Measurements from ENCODE around the gene ADCY3. TPM values are rescaled to one million over a fixed set of nuclear protein-coding genes. Genes with fewer than 3 reads are reported as not detected.
A peak's percentile ranks its signal among the peaks of the same experiment; 100 is the strongest.

ADCY3 gene
- polyA plus RNA-seq, 3 donors: 16.4 to 120 (median 96.4) TPM

DNA sequence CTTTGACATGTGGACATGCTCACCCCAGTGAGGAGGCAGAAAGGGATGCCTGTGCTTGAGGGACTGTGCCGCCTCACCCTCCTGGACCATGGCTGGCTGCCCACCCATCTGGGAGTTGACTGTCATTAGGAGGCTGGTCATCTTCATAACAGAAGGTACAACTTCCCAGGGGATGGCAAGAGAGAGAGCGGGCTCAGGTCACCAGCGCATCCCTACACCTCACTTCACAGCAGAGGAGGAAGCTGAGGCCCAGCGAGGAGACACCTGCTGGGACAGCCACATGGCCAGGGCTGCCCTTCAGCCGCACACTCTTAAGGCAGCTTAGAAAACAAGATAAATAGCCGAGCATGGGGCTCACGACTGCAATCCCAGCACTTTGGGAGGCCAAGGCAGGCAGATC lies 59.4 kb downstream of the ADCY3 start:
- WGBS, 3 donors: 93 to 96% (median 93%) methylated on average over 7 of the region's 7 CpGs
- H3K27ac ChIP-seq (ENCODE audit: low read depth, low read length): no peak overlapping the region

DNA sequence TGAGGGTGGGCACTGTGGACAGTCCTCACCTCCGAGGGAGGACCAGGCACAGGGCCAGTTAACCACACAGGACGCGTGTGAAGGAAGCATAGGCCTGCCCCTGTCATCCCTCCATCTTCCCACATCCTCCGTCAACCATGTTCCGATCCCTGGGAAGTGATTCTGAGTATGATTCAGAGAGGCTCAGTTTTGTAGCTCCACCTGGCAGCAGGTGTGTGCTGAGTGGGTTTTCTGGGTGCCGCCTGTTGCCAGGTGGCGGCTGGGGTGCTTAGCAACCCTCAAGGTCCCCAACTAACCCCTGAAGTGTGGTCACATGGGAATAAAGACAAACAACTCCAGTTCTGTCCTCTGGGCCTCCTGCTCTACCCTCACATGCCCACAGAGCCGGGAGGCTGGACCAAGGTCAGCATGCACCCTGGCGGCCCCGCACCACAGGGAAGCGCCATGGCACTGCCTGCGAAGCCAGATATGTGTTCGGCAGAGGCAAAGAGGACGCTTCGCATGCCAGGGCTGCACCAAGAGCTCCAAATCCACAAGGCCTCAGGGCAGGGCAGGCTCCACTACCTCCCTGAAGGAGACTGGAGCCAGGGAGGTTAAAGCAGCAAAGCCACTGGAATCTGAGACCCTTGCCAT lies 60.0 kb downstream of the ADCY3 start:
- H3K27ac ChIP-seq (ENCODE audit: low read depth, low read length): no peak overlapping the region
- 82 to 94% (median 93%) methylated on average over 15 of the region's 15 CpGs for WGBS, 3 donors

DNA sequence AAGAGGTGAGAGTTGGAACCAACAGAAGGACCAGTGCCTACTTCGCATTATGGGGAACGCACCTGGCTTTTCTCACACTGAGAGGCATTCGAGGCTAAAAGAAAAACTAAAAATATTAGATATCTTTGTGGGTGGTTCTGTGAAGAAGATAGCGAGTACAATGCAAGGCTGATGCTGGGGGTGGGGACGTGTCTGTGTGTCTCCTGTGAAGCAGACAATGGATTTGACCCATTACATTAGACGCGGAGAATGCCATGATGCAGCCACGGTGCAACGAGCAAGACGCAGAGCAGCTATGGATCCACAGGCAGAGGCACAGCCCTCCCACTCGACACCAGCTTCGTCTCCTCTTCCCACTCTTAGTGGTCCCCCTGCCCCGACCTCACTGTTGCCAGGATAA lies 61.0 kb downstream of the ADCY3 start:
- no peak overlapping the region for H3K27ac ChIP-seq (ENCODE audit: low read depth, low read length)

DNA sequence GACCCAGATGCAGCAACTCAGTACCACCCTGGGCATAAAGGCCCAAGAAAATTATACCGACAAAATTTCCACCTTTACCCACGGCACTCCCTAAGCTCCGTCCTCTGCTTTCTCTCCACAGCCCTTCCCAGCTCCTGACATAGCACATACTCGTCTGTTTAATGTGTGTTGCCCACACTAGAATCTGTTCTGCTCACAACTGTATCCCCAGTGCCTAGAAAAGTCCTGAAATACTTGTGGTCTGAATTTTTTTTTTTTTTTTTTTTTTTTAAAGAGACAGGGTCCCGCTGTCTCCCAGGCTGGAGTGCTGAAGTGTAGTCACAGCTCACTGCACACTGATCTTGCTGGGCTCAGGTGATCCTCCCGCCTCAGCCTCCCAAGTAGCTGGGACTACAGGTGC lies 62.3 kb downstream of the ADCY3 start:
- WGBS, 3 donors: 89 to 99% (median 91%) methylated on average over 6 of the region's 6 CpGs
- no peak overlapping the region for H3K27ac ChIP-seq (ENCODE audit: low read depth, low read length)

More for the DNA sequence above, 61.0 kb downstream of the ADCY3 start:
- 91 to 97% (median 94%) methylated on average over 13 of the region's 13 CpGs for WGBS, 3 donors

DNA sequence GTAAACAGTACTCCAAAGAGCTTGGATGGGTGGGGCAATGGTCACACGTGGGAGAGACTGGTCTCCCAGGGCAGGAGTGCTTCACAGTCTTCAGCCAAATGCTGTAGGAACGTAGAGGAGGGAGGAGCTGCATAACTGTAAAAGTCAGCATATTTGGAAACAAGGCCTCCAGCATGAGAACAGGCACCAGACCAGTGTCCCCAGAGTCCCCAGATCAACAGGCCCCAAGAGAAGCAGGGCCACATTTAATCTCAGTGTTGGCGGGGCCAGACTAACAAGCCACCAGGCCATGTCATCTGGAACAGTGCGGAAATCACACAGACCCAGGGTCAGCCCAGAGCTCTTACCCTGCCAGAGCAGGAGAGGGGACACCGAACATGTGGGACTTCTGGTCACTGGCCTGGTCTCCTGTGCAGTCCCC lies 63.2 kb downstream of the ADCY3 start:
- no peak overlapping the region for H3K27ac ChIP-seq (ENCODE audit: low read depth, low read length)

DNA sequence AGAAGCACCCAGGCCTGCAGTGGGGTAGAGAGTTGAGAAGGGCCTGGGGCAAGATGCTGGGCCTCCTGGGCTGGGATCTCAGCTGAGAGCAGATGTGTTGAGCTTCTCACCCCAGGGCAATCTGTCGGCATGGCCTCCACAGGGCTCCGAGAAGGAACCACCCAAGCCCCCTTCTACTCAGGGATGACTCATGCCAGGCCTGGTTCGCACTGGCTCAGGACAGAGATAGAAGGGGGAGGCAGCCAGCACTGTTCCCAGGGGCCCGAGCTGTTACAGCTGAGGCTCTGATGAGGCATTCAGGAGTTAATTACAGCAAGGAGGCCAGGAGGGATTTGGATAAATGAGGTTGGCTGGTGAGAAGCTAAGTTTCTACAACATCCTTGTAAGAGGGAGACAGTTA lies 64.3 kb downstream of the ADCY3 start:
- WGBS, 3 donors: 51 to 68% (median 60%) methylated on average over 4 of the region's 4 CpGs
- H3K27ac ChIP-seq (ENCODE audit: low read depth, low read length): no peak overlapping the region

More for the DNA sequence above, 63.2 kb downstream of the ADCY3 start:
- WGBS, 3 donors: 66 to 73% (median 72%) methylated on average over 5 of the region's 5 CpGs

DNA sequence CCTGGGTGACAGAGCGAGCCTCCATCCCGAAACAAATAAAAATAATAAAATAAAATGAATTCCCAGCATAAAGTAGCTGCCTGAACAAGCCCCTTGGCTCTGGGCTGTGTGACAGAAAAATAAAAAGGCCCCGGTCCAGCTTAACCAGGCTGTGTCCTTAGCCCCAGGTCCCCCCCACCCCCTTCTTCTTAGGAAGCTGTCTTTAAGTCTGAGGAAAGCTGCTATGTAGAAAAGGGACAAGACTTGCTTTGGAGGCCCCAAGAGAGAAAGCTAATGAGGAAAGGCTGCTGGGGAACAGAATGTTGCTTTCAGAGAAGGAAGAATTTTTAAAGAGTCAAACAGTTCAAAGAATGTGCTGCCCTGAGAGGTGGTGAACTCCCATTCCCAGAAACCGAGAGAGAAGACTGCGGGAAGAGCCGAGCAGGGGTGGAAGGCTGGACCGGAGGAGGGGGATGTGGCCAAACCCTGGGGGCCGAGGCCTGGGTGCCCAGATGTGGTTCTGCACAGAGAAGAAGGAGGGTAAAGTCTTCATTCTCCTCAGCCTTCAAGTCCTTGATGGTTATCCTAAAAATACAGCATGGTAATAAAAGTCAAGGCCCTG lies 64.9 kb downstream of the ADCY3 start:
- 68 to 85% (median 73%) methylated on average over 8 of the region's 8 CpGs for WGBS, 3 donors
- H3K27ac ChIP-seq (ENCODE audit: low read depth, low read length): no peak overlapping the region

DNA sequence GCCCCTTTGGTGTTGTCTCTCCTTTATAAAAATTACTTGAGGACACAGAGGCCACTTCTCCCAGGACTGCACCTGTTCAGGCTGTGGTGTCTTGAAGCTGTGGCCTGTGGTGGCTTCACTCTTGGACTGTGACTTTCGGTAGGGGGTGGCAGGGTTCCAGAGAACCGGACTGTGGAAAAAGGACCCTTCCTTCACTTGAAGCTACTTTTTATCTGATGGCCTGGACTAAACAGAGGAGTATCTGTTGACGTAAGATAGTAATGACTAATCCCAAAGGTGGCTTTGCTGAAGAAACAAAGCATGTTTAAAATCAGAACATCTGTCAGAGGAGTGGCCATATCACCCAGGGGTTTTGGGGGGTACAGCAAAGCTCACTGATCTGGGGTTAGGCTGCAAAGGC lies 66.0 kb downstream of the ADCY3 start:
- H3K27ac ChIP-seq (ENCODE audit: low read depth, low read length): peak overlapping the region; percentile 64
- WGBS, 3 donors: 72 to 80% (median 75%) methylated on average over 3 of the region's 3 CpGs

DNA sequence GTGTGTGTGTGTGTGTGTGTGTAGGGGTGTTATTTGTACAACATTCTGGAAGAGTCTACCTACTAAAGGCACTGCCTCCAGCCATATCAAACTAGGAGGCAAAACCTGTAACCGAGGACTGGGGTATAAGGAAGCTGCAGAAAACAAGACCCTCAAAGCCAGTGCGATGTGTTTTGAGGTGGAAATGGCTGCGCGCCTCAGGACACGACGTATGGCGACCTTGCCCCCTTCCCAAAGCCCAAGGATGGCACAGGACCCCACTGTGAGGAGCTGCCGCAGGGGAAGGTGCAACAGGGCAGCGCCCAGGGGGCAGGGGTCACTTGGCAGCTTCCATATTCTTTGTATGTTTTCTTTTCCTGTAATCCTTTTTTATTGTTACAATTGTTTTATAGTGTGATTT lies 67.0 kb downstream of the ADCY3 start:
- 95 to 96% (median 95%) methylated on average over 9 of the region's 9 CpGs for WGBS, 3 donors
- no peak overlapping the region for H3K27ac ChIP-seq (ENCODE audit: low read depth, low read length)

DNA sequence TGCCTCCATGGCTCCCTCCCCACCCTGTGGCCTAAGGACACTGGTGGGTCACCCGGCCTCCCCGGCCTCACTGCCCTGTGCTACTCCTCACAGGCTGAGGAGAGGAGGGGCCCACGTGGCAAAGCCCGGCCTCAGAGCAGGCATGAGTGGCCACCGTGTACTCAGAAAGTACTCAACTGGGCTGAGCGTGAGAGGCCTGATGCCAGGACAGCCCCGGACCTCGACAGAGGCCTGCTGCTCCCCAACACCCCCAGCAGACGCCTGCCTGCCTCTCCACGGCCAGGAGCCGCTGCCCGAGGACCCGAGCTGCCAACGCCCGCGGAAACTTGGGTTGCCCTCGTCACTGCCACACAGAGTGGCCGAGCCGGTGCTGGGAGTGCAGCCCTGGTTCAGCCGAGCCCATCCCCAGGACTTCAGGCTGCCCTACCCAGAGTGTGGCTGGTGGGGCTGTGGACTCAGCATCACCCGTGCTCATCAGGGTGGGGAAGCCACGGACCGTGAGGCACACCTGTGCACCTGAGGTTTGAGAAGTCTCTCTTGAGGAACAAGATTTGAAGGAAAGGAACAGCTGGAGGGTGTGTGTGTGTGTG lies 67.5 kb downstream of the ADCY3 start:
- H3K27ac ChIP-seq (ENCODE audit: low read depth, low read length): no peak overlapping the region
- WGBS, 3 donors: 86 to 93% (median 89%) methylated on average over 16 to 23 of the region's 23 CpGs

DNA sequence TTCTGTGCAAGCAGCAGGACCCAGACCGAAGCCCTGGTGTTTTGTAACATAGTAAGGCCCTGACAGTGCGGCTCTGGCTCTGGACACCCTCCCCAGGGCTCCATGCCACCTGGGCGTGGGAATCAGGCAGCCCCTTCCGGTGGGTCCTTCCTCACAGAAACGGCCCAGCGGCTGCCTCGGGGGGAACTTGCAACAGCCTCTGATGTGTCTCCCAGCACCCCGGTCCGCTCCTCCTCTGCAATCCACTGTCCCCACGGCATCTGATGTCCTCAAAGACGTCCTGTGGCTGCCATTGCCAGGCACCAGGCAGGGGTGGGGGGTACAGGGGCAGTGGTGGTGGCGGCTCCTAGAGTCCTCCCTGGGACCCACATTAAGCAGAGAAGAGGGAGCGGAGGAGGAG lies 68.0 kb downstream of the ADCY3 start:
- H3K27ac ChIP-seq (ENCODE audit: low read depth, low read length): no peak overlapping the region
- 90 to 93% (median 91%) methylated on average over 10 to 13 of the region's 13 CpGs for WGBS, 3 donors

DNA sequence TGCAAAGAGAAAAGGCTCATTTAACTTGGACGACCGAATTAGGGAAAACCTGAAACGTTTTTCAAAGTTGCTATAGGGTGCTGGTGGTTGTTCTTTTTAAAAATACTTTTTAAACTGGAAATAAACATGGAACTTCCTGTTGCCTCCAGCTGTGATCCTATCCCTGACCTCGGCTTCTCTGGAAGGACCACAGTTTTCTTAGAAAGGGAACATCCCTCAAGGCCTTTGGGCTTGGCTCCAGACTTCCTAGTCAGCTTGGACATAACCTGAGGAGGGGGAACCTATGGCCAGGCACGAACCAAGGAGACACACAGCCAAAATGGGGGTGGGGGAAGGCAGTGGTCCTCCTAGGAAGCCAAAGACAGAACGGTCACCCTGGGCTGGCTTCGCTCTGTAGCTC lies 69.1 kb downstream of the ADCY3 start:
- H3K27ac ChIP-seq (ENCODE audit: low read depth, low read length): no peak overlapping the region
- WGBS, 3 donors: 68 to 79% (median 70%) methylated on average over 7 of the region's 7 CpGs

DNA sequence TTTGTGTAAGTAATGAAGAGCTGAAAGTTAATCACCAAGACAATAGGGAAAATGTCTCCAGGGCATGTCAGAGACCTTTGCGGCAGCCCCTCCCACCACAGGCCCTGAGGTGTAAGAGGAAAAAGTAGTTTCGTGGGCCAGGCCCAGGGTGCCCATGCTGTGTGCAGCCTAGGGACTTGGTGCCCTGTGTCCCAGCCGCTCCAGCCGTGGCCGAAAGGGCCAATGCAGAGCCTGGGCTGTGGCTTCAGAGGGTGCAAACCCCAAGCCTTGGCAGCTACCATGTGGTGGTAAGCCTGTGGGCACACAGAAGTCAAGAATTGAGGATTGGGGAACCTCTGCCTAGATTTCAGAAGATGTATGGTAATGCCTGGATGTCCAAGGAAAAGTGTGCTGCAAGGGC lies 74.3 kb downstream of the ADCY3 start:
- H3K27ac ChIP-seq (ENCODE audit: low read depth, low read length): no peak overlapping the region
- WGBS, 3 donors: 93 to 98% (median 95%) methylated on average over 5 of the region's 5 CpGs

DNA sequence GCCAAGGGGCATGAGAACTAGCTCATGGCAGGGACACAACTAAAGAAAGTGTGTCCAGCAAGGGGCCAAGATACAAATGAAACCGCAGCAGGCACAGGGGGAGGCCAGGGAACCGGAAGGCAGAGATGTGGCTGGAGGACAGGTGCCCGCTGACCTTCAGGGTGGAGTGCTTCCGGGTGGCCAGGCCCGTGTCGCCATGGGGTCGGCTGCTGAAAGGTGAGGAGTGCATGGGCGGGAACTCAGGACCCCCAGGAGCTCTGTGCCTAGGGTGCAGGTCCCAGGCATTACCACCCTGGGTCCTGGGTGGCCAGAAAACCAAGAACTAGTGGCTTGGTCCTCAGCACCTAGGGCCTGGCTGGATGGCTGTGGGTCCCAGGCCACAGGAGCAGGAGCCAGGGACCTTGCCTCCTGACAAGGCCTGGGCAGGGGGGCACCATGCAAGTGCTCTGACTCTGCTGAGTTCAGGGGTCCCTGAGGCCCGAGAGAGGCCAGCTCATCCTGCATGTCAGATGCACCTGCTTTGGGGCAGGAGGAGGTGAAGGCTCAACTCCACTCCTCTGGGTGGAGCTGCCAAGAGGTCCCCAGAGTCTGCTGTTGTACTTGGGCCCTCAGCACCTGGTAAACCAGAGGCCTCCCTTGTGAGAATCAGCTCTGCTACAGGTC lies 75.9 kb downstream of the ADCY3 start:
- no peak overlapping the region for H3K27ac ChIP-seq (ENCODE audit: low read depth, low read length)
- WGBS, 3 donors: 91 to 97% (median 97%) methylated on average over 9 of the region's 9 CpGs

DNA sequence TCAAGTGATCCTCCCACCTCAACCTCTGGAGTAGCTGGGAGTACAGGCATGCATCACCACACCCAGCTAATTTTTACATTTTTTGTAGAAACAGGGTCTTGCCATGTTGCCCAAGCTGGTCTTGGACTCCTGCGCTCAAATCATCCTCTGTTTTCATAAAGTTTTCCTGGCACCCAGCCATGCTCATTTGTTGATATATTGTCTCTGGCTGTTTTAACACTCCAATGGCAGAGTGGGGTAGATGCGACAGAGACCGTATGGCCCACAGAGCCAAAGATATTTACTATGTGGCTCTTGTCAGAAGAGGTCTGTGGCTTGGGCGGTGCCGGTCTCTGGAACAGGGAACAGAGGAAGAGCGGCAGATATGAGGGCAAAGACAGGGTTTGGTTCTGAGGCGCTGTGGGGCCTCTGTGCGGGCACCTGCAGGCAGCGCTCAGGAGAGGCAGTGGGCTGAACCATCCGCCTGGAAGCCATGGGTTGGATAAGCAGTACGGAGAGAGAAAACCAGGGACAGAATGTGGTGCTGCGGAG lies 76.6 kb downstream of the ADCY3 start:
- no peak overlapping the region for H3K27ac ChIP-seq (ENCODE audit: low read depth, low read length)
- WGBS, 3 donors: 93 to 96% (median 94%) methylated on average over 12 of the region's 12 CpGs

DNA sequence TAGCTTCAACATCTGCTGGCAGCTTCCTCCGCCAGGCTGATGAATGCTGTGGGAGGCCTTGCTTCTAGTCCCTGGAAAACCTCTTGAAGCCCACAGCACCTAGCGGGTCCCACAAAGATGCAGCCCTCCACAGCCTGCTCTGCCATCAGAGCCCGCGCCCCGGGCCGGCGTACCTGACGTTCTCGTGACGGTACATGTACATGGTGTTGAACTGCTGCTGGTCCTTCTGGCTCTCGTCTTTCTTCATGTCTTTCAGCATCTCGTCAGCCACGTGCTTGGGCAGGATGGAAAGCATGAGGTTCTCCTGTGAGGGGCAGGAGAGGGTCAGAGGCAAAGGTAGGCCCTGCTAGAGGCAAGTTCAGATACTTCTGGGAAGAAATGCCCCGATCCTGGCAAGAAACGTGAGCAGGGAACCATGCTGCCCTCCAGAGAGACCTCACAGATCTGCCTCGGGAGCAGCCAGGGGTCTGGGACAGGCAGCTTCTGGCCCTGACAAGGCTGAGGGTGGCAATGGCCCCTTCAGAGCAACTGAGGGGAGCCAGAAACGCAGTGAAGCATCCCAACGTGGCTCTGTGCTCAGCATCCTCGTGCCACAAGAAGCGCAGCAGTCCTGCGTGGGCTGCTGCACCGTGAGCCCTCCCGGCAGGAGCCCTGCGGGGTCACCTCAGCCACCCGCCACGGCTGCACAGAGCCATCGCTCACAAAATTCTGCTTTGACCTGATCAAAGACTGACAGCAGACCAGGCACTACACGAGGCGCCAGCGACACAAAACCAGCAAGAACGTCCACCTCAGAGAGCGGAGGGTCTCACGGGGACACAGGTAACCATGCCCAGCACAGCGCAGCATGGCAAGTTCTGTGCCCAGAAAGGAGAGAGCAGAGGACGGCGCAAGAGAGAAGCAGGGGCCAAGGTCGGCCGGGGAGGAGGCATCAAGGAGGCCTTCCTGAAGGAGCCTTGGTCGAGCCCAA lies 77.7 kb downstream of the ADCY3 start:
- 94 to 95% (median 95%) methylated on average over 39 of the region's 39 CpGs for WGBS, 3 donors
- no peak overlapping the region for H3K27ac ChIP-seq (ENCODE audit: low read depth, low read length)

DNA sequence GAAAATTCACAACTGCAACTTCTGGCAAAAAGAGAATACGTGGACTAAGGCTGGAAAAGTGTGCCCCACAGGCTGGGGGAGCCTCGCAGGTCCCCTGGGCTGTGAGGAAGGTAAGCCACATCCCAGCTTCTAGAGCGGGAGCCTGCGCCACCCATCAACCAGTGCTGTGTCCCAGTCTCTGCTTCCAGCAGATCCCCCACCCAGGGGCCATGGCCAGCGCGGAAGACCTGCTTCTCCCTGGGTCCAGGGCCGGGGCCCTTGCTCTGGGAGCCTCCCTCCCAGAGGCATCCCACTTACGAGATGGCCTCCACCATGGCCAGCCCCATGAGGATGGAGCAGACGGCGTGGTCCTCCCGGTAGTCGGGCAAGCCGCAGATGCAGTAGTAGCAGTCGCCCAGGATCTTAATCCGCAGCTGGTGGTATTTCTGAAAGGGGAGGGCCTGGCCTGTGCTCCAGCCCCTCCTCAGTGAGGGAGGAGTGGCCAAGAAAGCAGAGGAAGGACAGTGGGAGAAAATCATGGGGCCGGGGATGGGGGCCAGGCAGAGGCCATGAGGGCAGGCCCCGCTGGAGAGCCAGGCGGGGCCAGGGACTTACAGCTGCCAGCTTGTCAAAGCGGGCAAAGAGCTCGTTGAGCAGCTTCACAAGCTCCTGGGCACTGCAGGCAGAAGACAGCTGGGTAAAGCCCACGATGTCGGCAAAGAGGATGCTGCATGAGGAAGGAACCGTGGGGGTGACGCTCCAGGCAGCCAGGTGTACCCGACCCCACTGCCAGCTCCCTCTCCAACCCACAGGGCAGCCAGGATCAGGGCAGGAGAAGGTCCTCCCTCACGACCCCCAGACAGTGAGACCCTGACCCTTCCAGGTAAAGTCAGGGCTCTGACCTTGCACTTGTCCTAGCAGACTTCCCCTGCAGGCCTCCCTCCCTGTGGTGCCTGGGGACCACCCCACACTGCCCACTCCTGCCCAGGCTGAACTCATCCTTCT lies 78.8 kb downstream of the ADCY3 start:
- H3K27ac ChIP-seq (ENCODE audit: low read depth, low read length): no peak overlapping the region
- WGBS, 3 donors: 87% methylated on average over 25 to 26 of the region's 26 CpGs

All from adipose tissue (tissue), 3 donors.